Activated CD4-positive, alpha-beta T cell treated with anti-CD3 and anti-CD28 coated beads for 4 hours (primary cell): ENCODE measurements around the gene SNRNP40.

Source experiments
- DNase-seq, 2 donors: peaks; one replicate each; pipeline ENCODE4 v3.0.0-alpha.2; 2020

Gene SNRNP40

GRCh38 chr1:31227891-31228568 is 68.6 kb downstream of the SNRNP40 start:
- no peak for DNase-seq

GRCh38 chr1:31224068-31224467 is 72.5 kb downstream of the SNRNP40 start:
- DNase-seq: no peak

- DNase-seq: no peak
These were observed 74.4 kb downstream of the SNRNP40 start for GRCh38 chr1:31222176-31222575.

GRCh38 chr1:31221072-31221471 is 75.5 kb downstream of the SNRNP40 start:
- DNase-seq: no peak

GRCh38 chr1:31219489-31219888 is 77.1 kb downstream of the SNRNP40 start:
- no peak for DNase-seq

- no peak for DNase-seq
These were observed 77.9 kb downstream of the SNRNP40 start for GRCh38 chr1:31218705-31219104.

GRCh38 chr1:31216016-31216415 is 80.6 kb downstream of the SNRNP40 start:
- DNase-seq: no peak

- no peak for DNase-seq
These were observed 81.5 kb downstream of the SNRNP40 start for GRCh38 chr1:31215065-31215570.

- DNase-seq: no peak
These were observed 82.1 kb downstream of the SNRNP40 start for GRCh38 chr1:31214316-31215064.
